ENCODE results near the gene CYLD.

Gene CYLD

DNA sequence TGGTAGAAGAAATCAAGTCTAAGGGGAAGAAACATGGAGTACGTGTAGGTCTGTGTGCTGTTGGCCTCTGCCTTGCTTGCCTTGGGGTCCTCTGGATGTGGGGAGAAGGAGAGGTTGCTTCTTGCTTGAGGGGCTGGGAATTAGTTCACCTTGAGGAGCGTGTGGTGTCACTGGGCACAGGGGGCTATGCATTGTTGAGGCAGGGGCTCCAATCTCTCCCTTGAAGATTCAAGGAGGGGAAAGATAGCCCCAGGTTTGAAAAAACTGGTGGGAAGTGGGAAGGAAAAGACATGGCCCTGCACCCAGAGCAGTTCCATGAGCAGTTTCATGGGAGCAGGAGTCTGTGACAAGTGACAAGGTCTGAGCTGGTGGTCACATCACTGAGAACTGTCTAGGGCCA lies 103.4 kb downstream of the CYLD start:
- no peak for DNase-seq (ENCODE audit: low read depth in 2 of 2)
- TF ChIP-seq, protein P1, sequence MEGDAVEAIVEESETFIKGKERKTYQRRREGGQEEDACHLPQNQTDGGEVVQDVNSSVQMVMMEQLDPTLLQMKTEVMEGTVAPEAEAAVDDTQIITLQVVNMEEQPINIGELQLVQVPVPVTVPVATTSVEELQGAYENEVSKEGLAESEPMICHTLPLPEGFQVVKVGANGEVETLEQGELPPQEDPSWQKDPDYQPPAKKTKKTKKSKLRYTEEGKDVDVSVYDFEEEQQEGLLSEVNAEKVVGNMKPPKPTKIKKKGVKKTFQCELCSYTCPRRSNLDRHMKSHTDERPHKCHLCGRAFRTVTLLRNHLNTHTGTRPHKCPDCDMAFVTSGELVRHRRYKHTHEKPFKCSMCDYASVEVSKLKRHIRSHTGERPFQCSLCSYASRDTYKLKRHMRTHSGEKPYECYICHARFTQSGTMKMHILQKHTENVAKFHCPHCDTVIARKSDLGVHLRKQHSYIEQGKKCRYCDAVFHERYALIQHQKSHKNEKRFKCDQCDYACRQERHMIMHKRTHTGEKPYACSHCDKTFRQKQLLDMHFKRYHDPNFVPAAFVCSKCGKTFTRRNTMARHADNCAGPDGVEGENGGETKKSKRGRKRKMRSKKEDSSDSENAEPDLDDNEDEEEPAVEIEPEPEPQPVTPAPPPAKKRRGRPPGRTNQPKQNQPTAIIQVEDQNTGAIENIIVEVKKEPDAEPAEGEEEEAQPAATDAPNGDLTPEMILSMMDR (IDR thresholded peaks at IDR 0.05; ENCODE audit: low read depth, low read length), result no peak
- no peak overlapping the region for H3K4me3 ChIP-seq (replicated peaks in 1 of 2; ENCODE audit: low read depth in 2 of 2, low read length in 2 of 2)

DNA sequence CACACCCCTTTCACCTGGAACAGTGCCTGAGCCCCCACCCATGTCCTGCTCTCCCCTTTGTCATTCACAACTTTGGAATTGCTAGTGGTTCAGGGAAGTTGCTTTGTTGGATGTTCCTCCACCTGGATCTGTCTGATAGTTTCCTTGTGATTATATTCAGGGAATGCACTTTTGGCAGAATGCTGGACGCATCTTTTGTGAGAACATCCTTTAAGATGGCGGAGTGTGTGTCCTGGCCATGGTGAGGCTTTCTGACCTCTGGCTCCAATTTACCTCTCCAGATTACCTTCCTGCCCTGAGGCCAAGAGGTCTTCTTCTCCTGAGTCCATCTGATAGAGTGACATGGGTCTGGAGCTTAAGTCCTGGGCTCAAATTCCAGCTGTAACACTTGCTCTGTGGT lies 104.6 kb downstream of the CYLD start:
- H3K4me3 ChIP-seq (replicated peaks in 1 of 2; ENCODE audit: low read depth in 2 of 2, low read length in 2 of 2), result no peak overlapping the region
- no peak for DNase-seq (ENCODE audit: low read depth in 2 of 2)
- TF ChIP-seq, protein P1 (IDR thresholded peaks at IDR 0.05; ENCODE audit: low read depth, low read length), result no peak

- H3K4me3 ChIP-seq (replicated peaks in 1 of 2; ENCODE audit: low read depth in 2 of 2, low read length in 2 of 2), result no peak overlapping the region
- TF ChIP-seq, protein P1 (IDR thresholded peaks at IDR 0.05; ENCODE audit: low read depth, low read length), result no peak
- DNase-seq (ENCODE audit: low read depth in 2 of 2), result no peak
Observed at GRCh38 chr16:50847166-50847565, 105.3 kb downstream of the CYLD start.

DNA sequence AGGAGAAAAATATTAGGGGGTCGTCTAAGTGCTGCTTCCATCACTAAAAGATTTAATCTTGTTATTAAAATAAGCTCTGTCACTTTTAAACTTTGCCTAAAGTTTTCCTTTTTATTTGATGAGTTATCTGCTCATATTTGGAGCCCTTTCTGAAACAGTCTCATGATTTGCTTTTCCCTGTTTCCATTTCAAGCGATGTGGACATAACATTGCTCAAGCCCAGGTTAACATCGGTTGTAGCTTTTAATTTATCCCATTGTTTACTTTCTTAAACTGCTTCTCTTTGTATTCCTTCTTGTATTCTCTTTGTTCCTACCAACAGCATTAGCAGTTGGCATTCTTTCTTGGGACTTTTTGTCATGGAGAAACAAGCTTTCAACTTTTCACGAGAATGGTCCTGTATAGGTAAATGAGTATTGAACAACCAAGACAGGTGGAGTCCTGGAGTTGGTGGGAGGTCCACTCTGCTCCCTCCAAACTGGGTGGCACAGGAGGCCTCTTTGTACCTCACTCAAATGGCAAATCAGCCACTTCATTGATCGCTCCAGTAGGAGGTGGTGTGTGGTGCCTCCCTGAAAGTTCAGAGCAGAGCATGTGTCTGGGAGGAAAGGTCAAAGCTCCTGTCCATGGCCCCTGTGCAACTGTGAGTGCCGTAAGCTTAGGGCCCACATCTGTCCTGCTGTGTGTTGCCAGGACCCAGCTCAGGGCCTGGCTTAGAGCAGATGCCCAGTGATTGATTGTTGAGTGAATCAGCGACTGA lies 107.0 kb downstream of the CYLD start:
- DNase-seq (ENCODE audit: low read depth in 2 of 2), result no peak
- no peak overlapping the region for H3K4me3 ChIP-seq (replicated peaks in 1 of 2; ENCODE audit: low read depth in 2 of 2, low read length in 2 of 2)
- TF ChIP-seq, protein P1 (IDR thresholded peaks at IDR 0.05; ENCODE audit: low read depth, low read length), result no peak

All from cardiac fibroblast (primary cell).